Mucosa of descending colon (tissue), 3 donors: ENCODE results near the gene MYBPC3. TPM values are rescaled to one million over a fixed set of nuclear protein-coding genes. Genes with fewer than 3 reads are reported as not detected.

Experiments
- ATAC-seq: fragments of 200-7000 bp; cut with Tn5 transposase; one replicate; pipeline ENCODE4 v1.9.1; 2020; ENCODE audit warnings: mild to moderate bottlenecking, moderate library complexity
- DNase-seq, 3 donors: peaks; one replicate each; pipeline ENCODE4 v3.0.0-alpha.2; 2020
- H3K36me3 ChIP-seq: fragments of 200-600 bp; one replicate; pipeline ENCODE4 v1.8.0; 2021; ENCODE audit warnings: low read depth, mild to moderate bottlenecking
- H3K4me1 ChIP-seq: fragments of 200-600 bp; one replicate; pipeline ENCODE4 v1.8.0; 2021; ENCODE audit warnings: low read depth, mild to moderate bottlenecking
- H3K4me3 ChIP-seq: fragments of 200-600 bp; one replicate; pipeline ENCODE4 v1.8.0; 2021; ENCODE audit warnings: mild to moderate bottlenecking
- H3K9me3 ChIP-seq: fragments of 200-600 bp; one replicate; pipeline ENCODE4 v1.8.0; 2021; ENCODE audit warnings: mild to moderate bottlenecking
- CTCF ChIP-seq: fragments of 200-600 bp; IDR thresholded peaks from one replicate; pipeline ENCODE4 v1.8.0; 2022; ENCODE audit warnings: antibody characterized with exemption, mild to moderate bottlenecking
- intact Hi-C, 2 donors: fragments of 100-400 bp; cut with DNase I in 1 of 2; cut with micrococcal nuclease in 1 of 2; formaldehyde crosslinking; loops; one replicate each; pipeline versions ENCODE4 v1.11.0 to v1.11.1; 2022; cut with DNase I, micrococcal nuclease
- total RNA-seq, 3 donors: library from RNA; stranded (reverse); fragmentation: NEBNext Ultra II Directional in 2 of 3; extraction: Animal tissue kit (Norgen Biotek cat#: 25700) in 2 of 3; gene quantifications; one replicate each; pipeline versions ENCODE4 v1.2.1 to v1.2.4, GENCODE V29; 2021 to 2023
- donor health status: DM: no; HTN: no; CAD: no; lungs with moderate emphysema.
- donor health status: DM: no; HTN: no; CAD: no.
- donor health status: DM: no; HTN: yes; CAD: no.

The MYBPC3 gene
- total RNA-seq, 3 donors from 2014 or later, result 0.06 to 1.1 (median 0.09) TPM

GRCh38 chr11:47396049-47396320, 43.5 kb upstream of the MYBPC3 start:
- no peak overlapping the region for H3K4me3 ChIP-seq
- TF ChIP-seq CTCF, result no peak
- no peak for ATAC-seq
- DNase-seq, result peak in 2 of 3 donors; percentile 14 to 48
- intact Hi-C loops, result no loop called here
- H3K9me3 ChIP-seq, result no peaks in the 10 kb centered on the region
- peaks cover 3% of the 10 kb centered on the region for H3K4me1 ChIP-seq
- no peaks in the 10 kb centered on the region for H3K36me3 ChIP-seq

- no peak overlapping the region for H3K4me3 ChIP-seq
- DNase-seq, result peak in 1 of 3 donors; percentile 64
- TF ChIP-seq CTCF, result no peak
- no peaks in the 10 kb centered on the region for H3K36me3 ChIP-seq
- no peaks in the 10 kb centered on the region for H3K9me3 ChIP-seq
- H3K4me1 ChIP-seq, result peaks cover 3% of the 10 kb centered on the region
- intact Hi-C loops, result no loop called here
- ATAC-seq, result no peak
These were observed 42.9 kb upstream of the MYBPC3 start for GRCh38 chr11:47395223-47396048.

- H3K4me1 ChIP-seq, result peaks cover 3% of the 10 kb centered on the region
- DNase-seq, result peak; percentile 46 to 86 (median 65)
- TF ChIP-seq CTCF, result no peak
- no peaks in the 10 kb centered on the region for H3K36me3 ChIP-seq
- no peak overlapping the region for H3K4me3 ChIP-seq
- no peaks in the 10 kb centered on the region for H3K9me3 ChIP-seq
- intact Hi-C loops, result no loop called here
- peak; percentile 63 for ATAC-seq
These were observed 42.1 kb upstream of the MYBPC3 start for GRCh38 chr11:47394322-47395222.

GRCh38 chr11:47394050-47394321, 41.5 kb upstream of the MYBPC3 start:
- ATAC-seq (peak; percentile 2), DNase-seq (peak in 1 of 3 donors; percentile 61)
- H3K4me1 ChIP-seq, result peaks cover 3% of the 10 kb centered on the region
- no peak overlapping the region for H3K4me3 ChIP-seq
- intact Hi-C loops, result no loop called here
- TF ChIP-seq CTCF, result no peak
- no peaks in the 10 kb centered on the region for H3K9me3 ChIP-seq
- H3K36me3 ChIP-seq, result no peaks in the 10 kb centered on the region

GRCh38 chr11:47393163-47394049, 40.9 kb upstream of the MYBPC3 start:
- Histone ChIP-seq H3K36me3 (no peaks in the 10 kb centered on the region), H3K4me1 (peaks cover 3% of the 10 kb centered on the region), H3K4me3 (no peak overlapping the region), H3K9me3 (no peaks in the 10 kb centered on the region)
- TF ChIP-seq CTCF, result no peak
- DNase-seq (peak in 2 of 3 donors; percentile 53 to 69), ATAC-seq (peak; percentile 35)
- intact Hi-C loops, result no loop called here
